ENCODE measurements around the gene DSCAML1.
"Not testable (repeated sequence)": the region's sequence is repeated elsewhere in the genome, so short reads cannot be mapped to it uniquely, and the experiment has no call there.

Gene DSCAML1

GRCh38 chr11:117415358-117415896 lies 381.6 kb downstream of the DSCAML1 start:
- DNase-seq = no peak

- DNase-seq = no peak
Observed at GRCh38 chr11:117414724-117415123, 382.3 kb downstream of the DSCAML1 start.

GRCh38 chr11:117413616-117414015 lies 383.4 kb downstream of the DSCAML1 start:
- DNase-seq = no peak

GRCh38 chr11:117412653-117413275 lies 384.3 kb downstream of the DSCAML1 start:
- DNase-seq = no peak

GRCh38 chr11:117412176-117412575 lies 384.8 kb downstream of the DSCAML1 start:
- DNase-seq = no peak

GRCh38 chr11:117411736-117412135 lies 385.3 kb downstream of the DSCAML1 start:
- no peak for DNase-seq

- DNase-seq = no peak
Observed at GRCh38 chr11:117410861-117411710, 385.9 kb downstream of the DSCAML1 start.

- no peak for DNase-seq
Observed at GRCh38 chr11:117410238-117410637, 386.8 kb downstream of the DSCAML1 start.

GRCh38 chr11:117409511-117409910 lies 387.5 kb downstream of the DSCAML1 start:
- no peak for DNase-seq

- no peak for DNase-seq
Observed at GRCh38 chr11:117408356-117408755, 388.7 kb downstream of the DSCAML1 start.

GRCh38 chr11:117407016-117407415 lies 390.0 kb downstream of the DSCAML1 start:
- no peak for DNase-seq

GRCh38 chr11:117405898-117406297 lies 391.1 kb downstream of the DSCAML1 start:
- not testable (repeated sequence) for DNase-seq

GRCh38 chr11:117399100-117399840 lies 397.7 kb downstream of the DSCAML1 start:
- DNase-seq = not testable (repeated sequence)

GRCh38 chr11:117398618-117399017 lies 398.4 kb downstream of the DSCAML1 start:
- DNase-seq = not testable (repeated sequence)

- DNase-seq = no peak
Observed at GRCh38 chr11:117396970-117397369, 400.0 kb downstream of the DSCAML1 start.

- no peak for DNase-seq
Observed at GRCh38 chr11:117395476-117395875, 401.5 kb downstream of the DSCAML1 start.

GRCh38 chr11:117394221-117394925 lies 402.6 kb downstream of the DSCAML1 start:
- DNase-seq = no peak

- DNase-seq = no peak
Observed at GRCh38 chr11:117392979-117393378, 404.0 kb downstream of the DSCAML1 start.

GRCh38 chr11:117392001-117392690 lies 404.9 kb downstream of the DSCAML1 start:
- DNase-seq = no peak

- no peak for DNase-seq
Observed at GRCh38 chr11:117391181-117391580, 405.8 kb downstream of the DSCAML1 start.

GRCh38 chr11:117390743-117391142 lies 406.3 kb downstream of the DSCAML1 start:
- DNase-seq = no peak
